ENCODE data around the gene TOR1AIP1. TPM values are rescaled to one million over a fixed set of nuclear protein-coding genes. Genes with fewer than 3 reads are reported as not detected.

The TOR1AIP1 gene
- total and polyA plus RNA-seq, 7 donors = 13.2 to 152 (median 117) TPM

- H3K27me3 ChIP-seq = no peaks in the 10 kb centered on the region
- intact Hi-C loops (cut with DNase I) = no loop called here
- no peak overlapping the region for H3K27ac ChIP-seq
- peaks cover 0 to 2% (median 0%) of the 10 kb centered on the region in 4 donors for H3K4me1 ChIP-seq
- no peak overlapping the region for H3K4me3 ChIP-seq
- no peak for DNase-seq
- H3K36me3 ChIP-seq = peaks cover 15 to 90% (median 38%) of the 10 kb centered on the region in 4 donors
- 79 to 87% methylated on average over 1 of the region's 1 CpG for WGBS, 2 donors
- no peaks in the 10 kb centered on the region for H3K9me3 ChIP-seq
- TF ChIP-seq POLR2A (IDR thresholded peaks at IDR 0.05) = no peak
- TF ChIP-seq POLR2AphosphoS5 (IDR thresholded peaks at IDR 0.05) = no peak
- no peak for TF ChIP-seq EP300 (IDR thresholded peaks at IDR 0.05)
- TF ChIP-seq CTCF (IDR thresholded peaks at IDR 0.05) = no peak
These were observed 28.8 kb downstream of the TOR1AIP1 start for GRCh38 chr1:179910934-179911333.

- Histone ChIP-seq H3K27ac (no peak overlapping the region), H3K4me1 (peaks cover 0 to 2% (median 0%) of the 10 kb centered on the region in 4 donors), H3K4me3 (no peak overlapping the region), H3K27me3 (no peaks in the 10 kb centered on the region), H3K36me3 (peaks cover 17 to 90% (median 39%) of the 10 kb centered on the region in 4 donors), H3K9me3 (no peaks in the 10 kb centered on the region)
- WGBS, 2 donors = 95% methylated on average over 3 of the region's 3 CpGs
- no peak for DNase-seq
- TF ChIP-seq POLR2A (IDR thresholded peaks at IDR 0.05) = no peak
- no peak for TF ChIP-seq CTCF (IDR thresholded peaks at IDR 0.05)
- TF ChIP-seq EP300 (IDR thresholded peaks at IDR 0.05) = no peak
- TF ChIP-seq POLR2AphosphoS5 (IDR thresholded peaks at IDR 0.05) = no peak
- intact Hi-C loops (cut with DNase I) = no loop called here
These were observed 29.7 kb downstream of the TOR1AIP1 start for GRCh38 chr1:179911812-179912211.

GRCh38 chr1:179917601-179918429 is 35.7 kb downstream of the TOR1AIP1 start:
- DNase-seq = no peak
- peaks cover 0 to 1% (median 0%) of the 10 kb centered on the region in 4 donors for H3K4me1 ChIP-seq
- no peak overlapping the region for H3K4me3 ChIP-seq
- WGBS, 2 donors = 85 to 86% methylated on average over 10 of the region's 10 CpGs
- H3K9me3 ChIP-seq = no peaks in the 10 kb centered on the region
- no peaks in the 10 kb centered on the region for H3K27me3 ChIP-seq
- peaks cover 22 to 85% (median 40%) of the 10 kb centered on the region in 4 donors for H3K36me3 ChIP-seq
- intact Hi-C loops (cut with DNase I) = no loop called here
- TF ChIP-seq EP300 (IDR thresholded peaks at IDR 0.05) = no peak
- no peak for TF ChIP-seq POLR2A (IDR thresholded peaks at IDR 0.05)
- no peak for TF ChIP-seq CTCF (IDR thresholded peaks at IDR 0.05)
- no peak for TF ChIP-seq POLR2AphosphoS5 (IDR thresholded peaks at IDR 0.05)
- H3K27ac ChIP-seq = no peak overlapping the region

- 96 to 99% methylated on average over 1 of the region's 1 CpG for WGBS, 2 donors
- Histone ChIP-seq H3K4me3 (no peak overlapping the region), H3K36me3 (peaks cover 12 to 48% (median 27%) of the 10 kb centered on the region in 4 donors), H3K4me1 (no peaks in the 10 kb centered on the region), H3K27ac (no peak overlapping the region), H3K27me3 (no peaks in the 10 kb centered on the region), H3K9me3 (no peaks in the 10 kb centered on the region)
- DNase-seq = no peak
- TF ChIP-seq CTCF (IDR thresholded peaks at IDR 0.05) = no peak
- no peak for TF ChIP-seq POLR2AphosphoS5 (IDR thresholded peaks at IDR 0.05)
- no peak for TF ChIP-seq EP300 (IDR thresholded peaks at IDR 0.05)
- TF ChIP-seq POLR2A (IDR thresholded peaks at IDR 0.05) = no peak
- intact Hi-C loops (cut with DNase I) = no loop called here
These were observed 39.4 kb downstream of the TOR1AIP1 start for GRCh38 chr1:179921472-179921871.
